Naive thymus-derived CD4-positive, alpha-beta T cell (primary cell): Measurements from ENCODE around the gene P4HA3. TPM values are rescaled to one million over a fixed set of nuclear protein-coding genes. Genes with fewer than 3 reads are reported as not detected.
A peak's percentile ranks its signal among the peaks of the same experiment; 100 is the strongest.

Source experiments
- ATAC-seq: fragments of 150-1000 bp; cut with Tn5 transposase; 2 replicates; pipeline ENCODE4 v1.10.0; 2021; ENCODE audit warnings: mild to moderate bottlenecking, moderate library complexity
- CTCF ChIA-PET: fragments of 350-600 bp; sonication (Branson Sonifier 250); formaldehyde crosslinking; loops from one replicate; lab custom pipeline; 2021; ENCODE audit warnings: antibody characterized with exemption; lab: Charles Lee
- POLR2A ChIA-PET: fragments of 350-600 bp; sonication (Branson Sonifier 250); formaldehyde crosslinking; loops from one replicate; lab custom pipeline; 2021; ENCODE audit warnings: antibody characterized with exemption, inconsistent platforms; lab: Charles Lee
- DNase-seq, 9 donors: peaks; one replicate each; pipeline versions ENCODE4 v3.0.0 to v3.0.0-alpha.2; 2020 to 2022; ENCODE audit warnings: mixed read lengths in 1 of 9
- H3K27ac ChIP-seq: one replicate; pipeline ENCODE4 v1.7.0; 2013; ENCODE audit warnings: mild to moderate bottlenecking, low read depth, low read length, moderate library complexity
- H3K27me3 ChIP-seq, 2 donors: one replicate each; pipeline ENCODE4 v1.7.0; 2013; ENCODE audit warnings: low read length in 2 of 2, mild to moderate bottlenecking in 2 of 2, moderate library complexity in 2 of 2; ENCODE audit not compliant: control insufficient read depth in 2 of 2, insufficient read depth in 2 of 2
- H3K36me3 ChIP-seq, 3 experiments: 1 replicate in 2 of 3; 2 replicates in 1 of 3; pipeline ENCODE4 v1.7.0; 2013; ENCODE audit warnings: low read length in 3 of 3, mild to moderate bottlenecking in 3 of 3, moderate library complexity in 1 of 3; ENCODE audit not compliant: insufficient read depth in 3 of 3, control insufficient read depth in 2 of 3
- H3K4me1 ChIP-seq, 2 donors: one replicate each; pipeline ENCODE4 v1.7.0; 2013; ENCODE audit warnings: low read length in 2 of 2, mild to moderate bottlenecking in 2 of 2, moderate library complexity in 1 of 2; ENCODE audit not compliant: control insufficient read depth in 2 of 2, insufficient read depth in 2 of 2
- H3K4me3 ChIP-seq: 2 replicates; pipeline ENCODE4 v1.7.0; 2013; ENCODE audit warnings: mild to moderate bottlenecking, low read length
- H3K9me3 ChIP-seq, 3 experiments: 1 replicate in 2 of 3; 2 replicates in 1 of 3; pipeline ENCODE4 v1.7.0; 2013; ENCODE audit warnings: low read length in 3 of 3; ENCODE audit not compliant: control insufficient read depth in 2 of 3
- H3K27ac Mint-ChIP-seq, 9 donors: one replicate each; pipeline ENCODE4 v1.8.0; 2020 to 2022; ENCODE audit warnings: mixed read lengths in 9 of 9, mild to moderate bottlenecking in 8 of 9, moderate library complexity in 5 of 9, inconsistent platforms in 2 of 9
- H3K27me3 Mint-ChIP-seq, 5 donors: one replicate each; pipeline ENCODE4 v1.8.0; 2021 to 2022; ENCODE audit warnings: mixed read lengths in 5 of 5, mild to moderate bottlenecking in 1 of 5
- H3K36me3 Mint-ChIP-seq, 5 donors: one replicate each; pipeline ENCODE4 v1.8.0; 2020 to 2022; ENCODE audit warnings: mixed read lengths in 5 of 5, mild to moderate bottlenecking in 3 of 5, inconsistent platforms in 1 of 5
- H3K4me1 Mint-ChIP-seq, 7 donors: one replicate each; pipeline ENCODE4 v1.8.0; 2020 to 2022; ENCODE audit warnings: mixed read lengths in 7 of 7, mild to moderate bottlenecking in 3 of 7, inconsistent platforms in 1 of 7
- H3K4me3 Mint-ChIP-seq, 10 donors: one replicate each; pipeline ENCODE4 v1.8.0; 2020 to 2022; ENCODE audit warnings: mild to moderate bottlenecking in 10 of 10, mixed read lengths in 10 of 10, moderate library complexity in 6 of 10, inconsistent platforms in 2 of 10
- H3K9me3 Mint-ChIP-seq, 11 donors: one replicate each; pipeline ENCODE4 v1.8.0; 2020 to 2022; ENCODE audit warnings: mixed read lengths in 11 of 11, mild to moderate bottlenecking in 4 of 11, inconsistent platforms in 1 of 11, moderate library complexity in 1 of 11
- intact Hi-C, 2 donors: fragments of 100-400 bp; cut with micrococcal nuclease; formaldehyde crosslinking; loops; one replicate each; pipeline ENCODE4 v1.15.1; 2023
- polyA plus RNA-seq, 2 donors: library from polyadenylated mRNA; unstranded; fragments of 300-500 nt; fragmentation: Illumina TruSeq; gene quantifications; one replicate each; pipeline ENCODE4 v1.2.3, GENCODE V29; 2021
- total RNA-seq, 6 experiments: library from RNA in 5 of 6; stranded (reverse) in 5 of 6; gene quantifications; 1 replicate in 5 of 6; 2 replicates in 1 of 6; pipeline ENCODE4 v1.2.3 and lab custom pipeline; 2021 to 2026

Gene P4HA3
- total and polyA plus RNA-seq, 7 experiments from 2014 or later = not detected

DNA sequence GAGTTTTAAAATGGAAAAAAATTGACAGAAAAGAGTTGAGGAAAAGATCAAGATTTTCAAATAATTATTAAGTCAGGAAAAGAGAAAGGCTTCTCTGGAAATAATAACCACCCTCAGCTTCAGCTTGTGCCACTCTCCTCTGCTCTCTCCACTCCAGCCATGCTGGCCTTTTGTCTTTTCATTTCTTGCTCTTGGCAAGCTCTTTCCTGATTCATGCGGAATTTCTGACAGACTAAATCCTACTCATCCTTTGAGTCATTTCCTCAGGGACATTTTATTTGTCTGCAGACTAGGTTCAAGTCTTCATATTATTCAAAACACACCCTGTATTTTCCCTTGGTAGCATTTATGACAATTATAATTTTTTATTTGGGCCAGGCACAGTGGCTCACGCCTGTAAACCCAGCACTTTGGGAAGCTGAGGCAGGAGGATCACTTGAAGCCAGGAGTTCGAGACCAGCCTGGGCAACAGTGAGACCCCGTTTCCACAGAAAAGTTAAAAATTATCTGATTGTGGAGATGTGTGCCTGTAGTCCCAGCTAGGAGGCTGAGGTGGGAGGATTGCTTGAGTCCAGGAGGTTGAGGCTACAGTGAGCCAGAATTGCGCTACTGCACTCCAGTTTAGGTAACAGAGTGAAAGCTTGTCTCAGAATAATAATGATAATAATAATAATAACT, 7.8 kb upstream of the P4HA3 start:
- Histone ChIP-seq H3K4me3 (no peak overlapping the region), H3K27ac (no peak overlapping the region), H3K9me3 (peaks cover 0 to 6% (median 0%) of the 10 kb centered on the region in 3 experiments), H3K4me1 (no peaks in the 10 kb centered on the region), H3K27me3 (peaks cover 0 to 3% of the 10 kb centered on the region in 2 donors), H3K36me3 (no peaks in the 10 kb centered on the region)
- Mint-ChIP-seq H3K9me3 (peaks cover 3 to 38% (median 19%) of the 10 kb centered on the region in 11 donors), H3K27ac (no peak overlapping the region), H3K27me3 (peaks cover 0 to 23% (median 6%) of the 10 kb centered on the region in 5 donors), H3K36me3 (peaks cover 0 to 15% (median 2%) of the 10 kb centered on the region in 5 donors), H3K4me3 (no peak overlapping the region), H3K4me1 (peaks cover 0 to 6% (median 0%) of the 10 kb centered on the region in 7 donors)
- intact Hi-C loops = no loop called here
- ChIA-PET CTCF (interaction anchor here (1.3 kb wide), 1 partner anchor 10 kb away, joined by 3 read pairs; no protein-coding TSS in a partner anchor), POLR2A (no interaction called here)
- DNase-seq (no peak), ATAC-seq (no peak)

DNA sequence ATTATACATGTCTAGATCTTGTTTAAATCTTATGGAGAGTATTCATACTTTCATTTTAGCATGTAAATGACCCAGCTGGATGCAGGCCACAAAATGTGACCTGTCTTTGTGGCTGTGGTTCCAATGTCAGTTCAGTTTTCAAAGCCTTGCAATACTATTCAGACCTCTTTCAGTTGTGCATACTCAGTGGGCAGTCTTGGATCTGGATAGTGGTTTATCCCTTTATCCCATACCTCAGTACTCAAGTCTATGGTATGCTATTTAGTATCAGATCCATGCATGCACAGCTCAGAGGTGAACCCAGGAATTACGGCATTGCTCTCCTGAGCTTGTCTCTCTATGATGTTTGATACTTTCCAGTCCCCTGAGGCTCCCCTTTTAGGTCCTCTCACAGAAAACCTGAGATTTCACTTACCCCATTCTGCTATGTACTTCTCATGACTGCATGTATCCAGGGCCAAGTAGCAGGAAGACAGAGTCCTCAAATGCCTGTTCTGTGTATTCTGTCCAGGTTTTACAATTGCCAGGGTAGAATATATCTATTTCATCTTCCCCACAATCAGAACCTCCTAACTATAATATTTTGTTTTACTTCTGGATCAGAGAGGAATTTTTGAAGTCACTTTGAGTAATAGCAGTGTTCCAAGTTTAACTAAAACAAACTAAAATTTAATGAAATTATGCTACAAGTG, 6.9 kb upstream of the P4HA3 start:
- Histone ChIP-seq H3K27ac (no peak overlapping the region), H3K4me3 (no peak overlapping the region), H3K27me3 (peaks cover 0 to 3% of the 10 kb centered on the region in 2 donors), H3K36me3 (no peaks in the 10 kb centered on the region), H3K4me1 (no peaks in the 10 kb centered on the region), H3K9me3 (peaks cover 0 to 6% (median 0%) of the 10 kb centered on the region in 3 experiments)
- Mint-ChIP-seq H3K27me3 (peaks cover 0 to 23% (median 7%) of the 10 kb centered on the region in 5 donors), H3K27ac (no peak overlapping the region), H3K4me1 (peaks cover 0 to 7% (median 3%) of the 10 kb centered on the region in 7 donors), H3K4me3 (no peak overlapping the region), H3K36me3 (peaks cover 0 to 15% (median 2%) of the 10 kb centered on the region in 5 donors), H3K9me3 (peaks cover 3 to 38% (median 19%) of the 10 kb centered on the region in 11 donors)
- POLR2A ChIA-PET = no interaction called here
- DNase-seq (no peak), ATAC-seq (no peak)
- intact Hi-C loops = no loop called here
- CTCF ChIA-PET = interaction anchor here (0.7 to 0.9 kb wide), 2 partner anchors 53 to 261 kb away, joined by 3 read pairs; no protein-coding TSS in a partner anchor

DNA sequence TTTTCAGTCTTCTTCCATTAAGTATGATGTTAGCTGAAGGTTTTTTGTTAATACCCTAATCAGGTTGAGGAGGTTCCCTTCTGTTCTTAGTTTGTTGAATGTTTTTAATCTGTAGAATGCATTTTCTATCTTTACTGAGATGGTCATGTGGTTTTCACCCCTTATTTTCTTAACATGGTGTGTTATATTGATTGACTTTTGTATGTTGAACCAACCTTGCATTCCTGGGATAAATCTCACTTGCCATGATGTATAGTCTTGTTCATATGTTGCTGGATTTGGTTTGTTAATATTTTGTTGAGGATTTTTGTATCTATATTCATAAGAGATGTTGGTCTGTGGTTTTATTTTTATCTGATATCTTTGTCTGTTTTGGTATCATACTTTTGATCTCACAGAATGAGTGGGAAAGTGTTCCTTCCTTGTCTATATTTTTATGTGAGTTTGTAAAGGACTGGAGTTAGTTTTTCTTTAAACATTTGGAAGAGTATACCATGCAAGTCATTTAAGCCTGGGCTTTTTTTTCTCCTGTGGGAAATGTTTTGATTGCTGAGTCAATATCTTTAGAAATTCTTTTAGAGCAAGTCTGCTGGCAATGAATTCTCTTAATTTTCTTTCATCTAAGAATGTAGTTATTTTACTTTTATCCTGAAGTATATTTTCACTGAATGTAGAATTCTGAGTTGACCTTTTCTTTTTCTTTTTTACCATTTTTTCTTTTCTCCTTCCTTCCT, 5.5 kb upstream of the P4HA3 start:
- Mint-ChIP-seq H3K4me3 (no peak overlapping the region), H3K36me3 (peaks cover 0 to 15% (median 2%) of the 10 kb centered on the region in 5 donors), H3K27ac (no peak overlapping the region), H3K9me3 (peaks cover 3 to 38% (median 17%) of the 10 kb centered on the region in 11 donors), H3K4me1 (peaks cover 0 to 10% (median 4%) of the 10 kb centered on the region in 7 donors), H3K27me3 (peaks cover under 1 to 23% (median 13%) of the 10 kb centered on the region in 5 donors)
- Histone ChIP-seq H3K4me3 (no peak overlapping the region), H3K27me3 (peaks cover 0 to 3% of the 10 kb centered on the region in 2 donors), H3K4me1 (no peaks in the 10 kb centered on the region), H3K36me3 (no peaks in the 10 kb centered on the region), H3K9me3 (peaks cover 0 to 6% (median 0%) of the 10 kb centered on the region in 3 experiments), H3K27ac (no peak overlapping the region)
- DNase-seq = no peak
- ChIA-PET POLR2A (no interaction called here), CTCF (no interaction called here)
- ATAC-seq = no peak
- intact Hi-C loops = no loop called here

GRCh38 chr11:74312326-74312725, 886 bp upstream of the P4HA3 start:
- Histone ChIP-seq H3K27ac (no peak overlapping the region), H3K4me1 (peaks cover 0 to 7% of the 10 kb centered on the region in 2 donors), H3K36me3 (no peaks in the 10 kb centered on the region), H3K27me3 (no peaks in the 10 kb centered on the region), H3K4me3 (no peak overlapping the region), H3K9me3 (peaks cover 0 to 1% (median 0%) of the 10 kb centered on the region in 3 experiments)
- ChIA-PET CTCF (no interaction called here), POLR2A (no interaction called here)
- intact Hi-C loops = no loop called here
- no peak for ATAC-seq
- Mint-ChIP-seq H3K27ac (no peak overlapping the region), H3K4me1 (peaks cover 0 to 22% (median 8%) of the 10 kb centered on the region in 7 donors), H3K9me3 (peaks cover 3 to 25% (median 11%) of the 10 kb centered on the region in 11 donors), H3K36me3 (peaks cover 0 to 7% (median 0%) of the 10 kb centered on the region in 5 donors), H3K4me3 (peak overlapping the region in 2 of 10 donors; percentile 4 to 74), H3K27me3 (peaks cover 24 to 51% (median 36%) of the 10 kb centered on the region in 5 donors)
- DNase-seq = no peak

GRCh38 chr11:74310857-74311256, 583 bp downstream of the P4HA3 start:
- CTCF ChIA-PET = no interaction called here
- peak overlapping the region; percentile 45 to 77 (median 66) for H3K4me3 Mint-ChIP-seq
- Histone ChIP-seq H3K27ac (no peak overlapping the region), H3K4me1 (peaks cover 0 to 7% of the 10 kb centered on the region in 2 donors), H3K27me3 (no peaks in the 10 kb centered on the region), H3K36me3 (no peaks in the 10 kb centered on the region), H3K9me3 (no peaks in the 10 kb centered on the region), H3K4me3 (peak overlapping the region; percentile 31)
- no peak for DNase-seq
- H3K27ac Mint-ChIP-seq = no peak overlapping the region
- no peaks in the 10 kb centered on the region for H3K36me3 Mint-ChIP-seq
- ATAC-seq = no peak
- H3K9me3 Mint-ChIP-seq = peaks cover 0 to 11% (median 4%) of the 10 kb centered on the region in 11 donors
- POLR2A ChIA-PET = no interaction called here
- H3K27me3 Mint-ChIP-seq = peaks cover 32 to 57% (median 43%) of the 10 kb centered on the region in 5 donors
- peaks cover 0 to 22% (median 12%) of the 10 kb centered on the region in 7 donors for H3K4me1 Mint-ChIP-seq
- intact Hi-C loops = no loop called here

- Histone ChIP-seq H3K36me3 (no peaks in the 10 kb centered on the region), H3K4me1 (peaks cover 0 to 7% of the 10 kb centered on the region in 2 donors), H3K9me3 (no peaks in the 10 kb centered on the region), H3K4me3 (no peak overlapping the region), H3K27me3 (no peaks in the 10 kb centered on the region), H3K27ac (no peak overlapping the region)
- H3K36me3 Mint-ChIP-seq = no peaks in the 10 kb centered on the region
- ATAC-seq (no peak), DNase-seq (no peak)
- intact Hi-C loops = no loop called here
- POLR2A ChIA-PET = no interaction called here
- no peak overlapping the region for H3K4me3 Mint-ChIP-seq
- CTCF ChIA-PET = no interaction called here
- H3K27ac Mint-ChIP-seq = no peak overlapping the region
- peaks cover 0 to 15% (median 9%) of the 10 kb centered on the region in 7 donors for H3K4me1 Mint-ChIP-seq
- H3K27me3 Mint-ChIP-seq = peaks cover 38 to 60% (median 56%) of the 10 kb centered on the region in 5 donors
- peaks cover 0 to 4% (median 0%) of the 10 kb centered on the region in 11 donors for H3K9me3 Mint-ChIP-seq
Observed at GRCh38 chr11:74307434-74307833, 4.0 kb downstream of the P4HA3 start.
